ENCODE data around the gene KIF26B. TPM values are rescaled to one million over a fixed set of nuclear protein-coding genes. Genes with fewer than 3 reads are reported as not detected.

KIF26B gene
- total and polyA plus RNA-seq, 2 of the 4 experiments (the other 2 are of a cell fraction): 0.53 to 0.54 TPM

GRCh38 chr1:245704765-245705164, 550.0 kb downstream of the KIF26B start:
- CTCF ChIA-PET: no interaction called here
- peak; percentile 58 for DNase-seq
- in situ Hi-C loops (cut with MboI; ENCODE audit: low sequenced_read_pairs): no loop called here

More at GRCh38 chr1:245704765-245705164, 550.0 kb downstream of the KIF26B start:
- H3K4ac ChIP-seq (ENCODE audit: low read depth, low read length): peak overlapping the region; percentile 34; the same call in 1 of the 2 replicates
- H4K91ac ChIP-seq (ENCODE audit: insufficient read depth, low read depth, low read length): no peak overlapping the region
- peak overlapping the region in 1 of 2 experiments; percentile 6; a peak in 1 of 4 replicates for H4K8ac ChIP-seq (ENCODE audit: low read depth in 2 of 2, low read length in 2 of 2)
- no peak overlapping the region for H3K9ac ChIP-seq (ENCODE audit: low read depth, low read length)
- H2BK120ac ChIP-seq (ENCODE audit: low read depth, low read length): 0 out of 2 replicates have a peak overlapping the region, but pooled peaks have one; percentile 3
- no peak overlapping the region for H3K27ac ChIP-seq (ENCODE audit: insufficient read depth, low read length)
- H3K9me1 ChIP-seq (ENCODE audit: insufficient read depth, low read length): no peaks in the 10 kb centered on the region; the same call in 1 of the 2 replicates
- TF ChIP-seq CEBPB (IDR thresholded peaks at IDR 0.05; ENCODE audit: low read depth, low read length) (no peak), FOS (IDR thresholded peaks at IDR 0.05; ENCODE audit: low read depth, low read length) (peak; percentile 85)
- POLR2A ChIA-PET (ENCODE audit: unreplicated experiment): no interaction called here
- 0 out of 3 replicates have a peak overlapping the region, but pooled peaks have one; percentile 3 for H2BK15ac ChIP-seq (ENCODE audit: low read depth, low read length)
- no peak overlapping the region for H4K5ac ChIP-seq (ENCODE audit: low read depth, low read length)
- 100% methylated on average over 1 of the region's 7 CpGs; no CpG with 5 or more reads in 1 of the 2 experiments for WGBS, 2 experiments (ENCODE audit: extremely low coverage in 2 of 2, insufficient read length in 1 of 2)
- H3K27me3 ChIP-seq (ENCODE audit: control insufficient read depth, insufficient read depth, low read length): no peaks in the 10 kb centered on the region; the same call in 1 of the 2 replicates
- H2BK20ac ChIP-seq (ENCODE audit: low read depth, low read length): 0 out of 2 replicates have a peak overlapping the region, but pooled peaks have one; percentile 4
- H4K20me1 ChIP-seq (ENCODE audit: insufficient read depth, low read length): no peaks in the 10 kb centered on the region
- H2BK5ac ChIP-seq (ENCODE audit: low read depth, low read length, poor library complexity, severe bottlenecking): no peak overlapping the region
- H3K4me1 ChIP-seq (ENCODE audit: control insufficient read depth, insufficient read depth, low read length): peaks cover 5% of the 10 kb centered on the region
- peak overlapping the region; percentile 7; the same call in 1 of the 2 replicates for H2AK5ac ChIP-seq (ENCODE audit: low read depth, low read length)
- no peak overlapping the region for H3K56ac ChIP-seq (ENCODE audit: extremely low read depth, insufficient read depth, low read length)
- peaks cover 7% of the 10 kb centered on the region; the same call in 1 of the 2 replicates for H3K36me3 ChIP-seq (ENCODE audit: control insufficient read depth, insufficient read depth, low read length)
- H3K14ac ChIP-seq (replicated peaks; ENCODE audit: low read depth, low read length): 0 out of 2 replicates have a peak overlapping the region, but pooled peaks have one; percentile 12
- no peaks in the 10 kb centered on the region for H3K79me1 ChIP-seq (ENCODE audit: low read depth in 1 of 2, low read length in 2 of 2)
- no peak overlapping the region; the same call in 1 of the 2 replicates for H3K18ac ChIP-seq (ENCODE audit: low read depth, low read length)
- H2AFZ ChIP-seq (replicated peaks; ENCODE audit: low read length, poor library complexity): peak overlapping the region; percentile 40
- BruUV-seq (replicated peaks): no TSS peak
- ATAC-seq (ENCODE audit: low read depth): peak; percentile 40; the same call in 1 of the 2 replicates
- no peak overlapping the region for H3K23ac ChIP-seq (ENCODE audit: low read depth, low read length)
- dilution Hi-C loops (cut with HindIII; ENCODE audit: low sequenced_read_pairs, unreplicated experiment): no loop called here
- H3K9me3 ChIP-seq (ENCODE audit: control insufficient read depth, insufficient read depth, low read length): no peaks in the 10 kb centered on the region
- H3K4me2 ChIP-seq (ENCODE audit: low read depth, low read length): no peak overlapping the region
- peak overlapping the region; percentile 9 for H2AK9ac ChIP-seq (replicated peaks; ENCODE audit: low read depth, low read length, poor library complexity)
- no peak overlapping the region for H3K4me3 ChIP-seq (ENCODE audit: insufficient read depth, low read depth, low read length)
- intact Hi-C loops (cut with micrococcal nuclease): no loop called here

Data from IMR-90 (cell line).